Neuron (in vitro differentiated cells): ENCODE data around the gene GOLGB1.

Experiments
- H2AFZ ChIP-seq: one replicate; pipeline ENCODE4 v1.6.1; 2013; ENCODE audit warnings: low read depth, mild to moderate bottlenecking, inconsistent platforms, low read length, moderate library complexity
- H3K27me3 ChIP-seq: one replicate; pipeline ENCODE4 v1.6.1; 2013; ENCODE audit warnings: low read length; ENCODE audit not compliant: insufficient read depth
- H3K36me3 ChIP-seq: one replicate; pipeline ENCODE4 v1.6.1; 2013; ENCODE audit warnings: low read length; ENCODE audit not compliant: insufficient read depth
- H3K4me1 ChIP-seq: one replicate; pipeline ENCODE4 v1.6.1; 2013; ENCODE audit warnings: low read length; ENCODE audit not compliant: insufficient read depth
- H3K4me3 ChIP-seq: 2 replicates; pipeline ENCODE4 v1.5.1; 2013; ENCODE audit warnings: mild to moderate bottlenecking, low read length, moderate library complexity
- H3K9me3 ChIP-seq: one replicate; pipeline ENCODE4 v1.6.1; 2013; ENCODE audit warnings: low read length

GOLGB1 gene

DNA sequence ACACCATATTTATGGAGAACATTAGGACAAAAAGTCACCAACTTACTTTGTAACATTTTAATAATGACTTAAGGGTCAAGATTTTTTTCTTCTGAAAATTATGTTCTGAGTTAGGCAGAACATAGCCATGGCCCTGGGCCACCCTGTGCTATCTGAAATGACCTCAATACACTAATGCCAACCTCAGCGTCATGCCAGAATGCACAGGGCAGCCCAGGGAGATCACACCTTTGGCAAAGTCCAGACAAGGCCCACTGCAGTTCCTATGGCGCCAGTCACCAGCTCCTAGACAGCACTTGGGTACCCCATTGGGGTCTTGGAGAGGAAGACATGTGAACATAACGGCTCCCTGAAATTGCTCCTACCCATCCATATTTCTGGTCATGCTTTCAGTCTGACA lies 121.9 kb downstream of the GOLGB1 start:
- Histone ChIP-seq H3K4me1 (no peaks in the 10 kb centered on the region), H3K36me3 (no peaks in the 10 kb centered on the region), H2AFZ (no peak overlapping the region), H3K27me3 (no peaks in the 10 kb centered on the region), H3K9me3 (no peaks in the 10 kb centered on the region), H3K4me3 (no peak overlapping the region)

GRCh38 chr3:121627211-121627610 lies 122.3 kb downstream of the GOLGB1 start:
- Histone ChIP-seq H3K4me1 (no peaks in the 10 kb centered on the region), H3K4me3 (no peak overlapping the region), H2AFZ (no peak overlapping the region), H3K36me3 (no peaks in the 10 kb centered on the region), H3K9me3 (no peaks in the 10 kb centered on the region), H3K27me3 (no peaks in the 10 kb centered on the region)

GRCh38 chr3:121626495-121626894 lies 123.0 kb downstream of the GOLGB1 start:
- H3K36me3 ChIP-seq: no peaks in the 10 kb centered on the region
- H3K4me3 ChIP-seq: no peak overlapping the region
- H3K27me3 ChIP-seq: no peaks in the 10 kb centered on the region
- H3K9me3 ChIP-seq: no peaks in the 10 kb centered on the region
- no peak overlapping the region for H2AFZ ChIP-seq
- no peaks in the 10 kb centered on the region for H3K4me1 ChIP-seq

- H3K27me3 ChIP-seq: no peaks in the 10 kb centered on the region
- H3K9me3 ChIP-seq: no peaks in the 10 kb centered on the region
- H2AFZ ChIP-seq: no peak overlapping the region
- H3K4me1 ChIP-seq: no peaks in the 10 kb centered on the region
- no peaks in the 10 kb centered on the region for H3K36me3 ChIP-seq
- H3K4me3 ChIP-seq: no peak overlapping the region
Measured at GRCh38 chr3:121624147-121624899, 125.2 kb downstream of the GOLGB1 start.

DNA sequence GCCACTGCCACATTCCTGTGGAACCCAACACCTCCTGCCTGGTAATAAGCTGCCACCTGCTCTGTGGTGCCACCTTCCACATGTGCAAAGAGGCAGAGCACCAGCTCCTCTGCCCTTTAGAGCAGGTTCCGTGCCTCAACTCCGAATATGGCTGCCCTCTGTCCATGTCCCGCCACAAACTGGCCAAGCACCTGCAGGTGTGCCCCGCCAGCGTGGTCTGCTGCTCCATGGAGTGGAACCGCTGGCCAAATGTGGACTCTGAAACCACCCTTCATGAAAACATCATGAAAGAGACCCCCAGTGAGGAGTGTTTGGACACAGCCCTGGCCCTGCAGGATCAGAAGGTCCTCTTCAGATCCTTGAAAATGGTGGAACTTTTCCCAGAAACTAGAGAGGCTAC lies 128.1 kb downstream of the GOLGB1 start:
- no peaks in the 10 kb centered on the region for H3K27me3 ChIP-seq
- no peaks in the 10 kb centered on the region for H3K9me3 ChIP-seq
- H3K4me3 ChIP-seq: no peak overlapping the region
- H3K4me1 ChIP-seq: no peaks in the 10 kb centered on the region
- no peak overlapping the region for H2AFZ ChIP-seq
- H3K36me3 ChIP-seq: no peaks in the 10 kb centered on the region

- no peaks in the 10 kb centered on the region for H3K36me3 ChIP-seq
- no peak overlapping the region for H3K4me3 ChIP-seq
Measured at GRCh38 chr3:121619691-121620090, 129.8 kb downstream of the GOLGB1 start.

More at GRCh38 chr3:121619691-121620090, 129.8 kb downstream of the GOLGB1 start:
- H3K9me3 ChIP-seq: no peaks in the 10 kb centered on the region
- no peaks in the 10 kb centered on the region for H3K4me1 ChIP-seq
- H2AFZ ChIP-seq: no peak overlapping the region
- no peaks in the 10 kb centered on the region for H3K27me3 ChIP-seq
